ENCODE measurements around the gene NUP188. TPM values are rescaled to one million over a fixed set of nuclear protein-coding genes. Genes with fewer than 3 reads are reported as not detected.

The NUP188 gene
- total and polyA plus RNA-seq, 2 of the 4 experiments (the other 2 are of a cell fraction), result 53.0 to 59.1 TPM

DNA sequence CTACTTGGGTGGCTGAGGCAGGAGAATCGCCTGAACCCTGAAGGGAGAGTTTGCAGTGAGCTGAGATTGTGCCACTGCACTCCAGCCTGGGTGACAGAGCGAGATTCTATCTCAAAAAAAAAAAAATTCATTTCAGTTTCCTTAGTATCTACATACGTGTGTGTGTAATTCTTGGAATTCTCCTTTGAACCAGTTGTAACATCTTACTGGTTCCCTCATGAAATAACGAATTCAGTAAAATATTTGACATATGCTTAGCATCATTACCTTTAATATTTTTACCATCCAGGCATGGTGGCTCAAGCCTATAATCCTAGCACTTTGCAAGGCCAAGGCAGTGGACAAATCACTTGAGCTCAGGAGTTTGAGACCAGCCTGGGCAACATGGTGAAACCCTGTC is 17.9 kb upstream of the NUP188 start:
- Histone ChIP-seq H3K14ac (replicated peaks; ENCODE audit: low read depth, low read length) (no peak overlapping the region), H4K20me1 (ENCODE audit: insufficient read depth, low read length) (no peaks in the 10 kb centered on the region), H3K4me3 (ENCODE audit: insufficient read depth, low read depth, low read length) (no peak overlapping the region), H2AFZ (replicated peaks; ENCODE audit: low read length, poor library complexity) (no peak overlapping the region), H2BK5ac (ENCODE audit: low read depth, low read length, poor library complexity, severe bottlenecking) (no peak overlapping the region), H4K91ac (ENCODE audit: insufficient read depth, low read depth, low read length) (no peak overlapping the region), H3K79me1 (ENCODE audit: low read depth in 1 of 2, low read length in 2 of 2) (no peaks in the 10 kb centered on the region), H4K8ac (ENCODE audit: low read depth in 2 of 2, low read length in 2 of 2) (no peak overlapping the region), H3K9me1 (ENCODE audit: insufficient read depth, low read length) (no peaks in the 10 kb centered on the region), H3K4ac (ENCODE audit: low read depth, low read length) (no peak overlapping the region), H4K5ac (ENCODE audit: low read depth, low read length) (no peak overlapping the region), H3K27me3 (ENCODE audit: control insufficient read depth, insufficient read depth, low read length) (no peaks in the 10 kb centered on the region), H3K4me1 (ENCODE audit: control insufficient read depth, insufficient read depth, low read length) (no peaks in the 10 kb centered on the region), H2BK15ac (ENCODE audit: low read depth, low read length) (no peak overlapping the region), H3K36me3 (ENCODE audit: control insufficient read depth, insufficient read depth, low read length) (no peaks in the 10 kb centered on the region), H3K9me3 (ENCODE audit: control insufficient read depth, insufficient read depth, low read length) (no peaks in the 10 kb centered on the region), H3K9ac (ENCODE audit: low read depth, low read length) (no peak overlapping the region), H3K4me2 (ENCODE audit: low read depth, low read length) (no peak overlapping the region), H2AK5ac (ENCODE audit: low read depth, low read length) (no peak overlapping the region), H2BK120ac (ENCODE audit: low read depth, low read length) (no peak overlapping the region), H3K56ac (ENCODE audit: extremely low read depth, insufficient read depth, low read length) (no peak overlapping the region), H3K27ac (ENCODE audit: insufficient read depth, low read length) (no peak overlapping the region), H2AK9ac (replicated peaks; ENCODE audit: low read depth, low read length, poor library complexity) (no peak overlapping the region), H3K18ac (ENCODE audit: low read depth, low read length) (no peak overlapping the region), H2BK20ac (ENCODE audit: low read depth, low read length) (no peak overlapping the region), H3K23ac (ENCODE audit: low read depth, low read length) (no peak overlapping the region)
- dilution Hi-C loops (cut with HindIII; ENCODE audit: low sequenced_read_pairs, unreplicated experiment), result no loop called here
- no TSS peak for BruUV-seq (replicated peaks)
- intact Hi-C loops (cut with micrococcal nuclease), result loop anchor here (2.0 kb wide), 1 partner anchor 295 kb away; no protein-coding TSS in a partner anchor
- CTCF ChIA-PET, result interaction anchor here (1.5 to 2.0 kb wide), 2 partner anchors 10 to 66 kb away, joined by 6 to 8 read pairs; no protein-coding TSS in a partner anchor
- WGBS, 2 experiments (ENCODE audit: extremely low coverage in 2 of 2, insufficient read length in 1 of 2), result 71% methylated on average over 1 of the region's 4 CpGs; no CpG with 5 or more reads in 1 of the 2 experiments
- ATAC-seq (ENCODE audit: low read depth) (no peak), DNase-seq (no peak)
- no peak for TF ChIP-seq BHLHE40 (IDR thresholded peaks at IDR 0.05; ENCODE audit: low read depth, low read length)
- TF ChIP-seq MAFK (IDR thresholded peaks at IDR 0.05; ENCODE audit: low read depth, low read length), result no peak
- TF ChIP-seq RCOR1 (IDR thresholded peaks at IDR 0.05; ENCODE audit: insufficient replicate concordance, low read length), result no peak
- no peak for TF ChIP-seq MAZ (IDR thresholded peaks at IDR 0.05; ENCODE audit: borderline replicate concordance, low read depth, low read length)
- TF ChIP-seq, protein P1, sequence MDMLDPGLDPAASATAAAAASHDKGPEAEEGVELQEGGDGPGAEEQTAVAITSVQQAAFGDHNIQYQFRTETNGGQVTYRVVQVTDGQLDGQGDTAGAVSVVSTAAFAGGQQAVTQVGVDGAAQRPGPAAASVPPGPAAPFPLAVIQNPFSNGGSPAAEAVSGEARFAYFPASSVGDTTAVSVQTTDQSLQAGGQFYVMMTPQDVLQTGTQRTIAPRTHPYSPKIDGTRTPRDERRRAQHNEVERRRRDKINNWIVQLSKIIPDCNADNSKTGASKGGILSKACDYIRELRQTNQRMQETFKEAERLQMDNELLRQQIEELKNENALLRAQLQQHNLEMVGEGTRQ (IDR thresholded peaks at IDR 0.05; ENCODE audit: low read depth, low read length), result no peak
- TF ChIP-seq FOS (IDR thresholded peaks at IDR 0.05; ENCODE audit: low read depth, low read length), result no peak
- TF ChIP-seq, protein P2, sequence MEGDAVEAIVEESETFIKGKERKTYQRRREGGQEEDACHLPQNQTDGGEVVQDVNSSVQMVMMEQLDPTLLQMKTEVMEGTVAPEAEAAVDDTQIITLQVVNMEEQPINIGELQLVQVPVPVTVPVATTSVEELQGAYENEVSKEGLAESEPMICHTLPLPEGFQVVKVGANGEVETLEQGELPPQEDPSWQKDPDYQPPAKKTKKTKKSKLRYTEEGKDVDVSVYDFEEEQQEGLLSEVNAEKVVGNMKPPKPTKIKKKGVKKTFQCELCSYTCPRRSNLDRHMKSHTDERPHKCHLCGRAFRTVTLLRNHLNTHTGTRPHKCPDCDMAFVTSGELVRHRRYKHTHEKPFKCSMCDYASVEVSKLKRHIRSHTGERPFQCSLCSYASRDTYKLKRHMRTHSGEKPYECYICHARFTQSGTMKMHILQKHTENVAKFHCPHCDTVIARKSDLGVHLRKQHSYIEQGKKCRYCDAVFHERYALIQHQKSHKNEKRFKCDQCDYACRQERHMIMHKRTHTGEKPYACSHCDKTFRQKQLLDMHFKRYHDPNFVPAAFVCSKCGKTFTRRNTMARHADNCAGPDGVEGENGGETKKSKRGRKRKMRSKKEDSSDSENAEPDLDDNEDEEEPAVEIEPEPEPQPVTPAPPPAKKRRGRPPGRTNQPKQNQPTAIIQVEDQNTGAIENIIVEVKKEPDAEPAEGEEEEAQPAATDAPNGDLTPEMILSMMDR (conservative IDR thresholded peaks at IDR 0.05; ENCODE audit: low read depth, low read length), result no peak
- TF ChIP-seq, protein P3, sequence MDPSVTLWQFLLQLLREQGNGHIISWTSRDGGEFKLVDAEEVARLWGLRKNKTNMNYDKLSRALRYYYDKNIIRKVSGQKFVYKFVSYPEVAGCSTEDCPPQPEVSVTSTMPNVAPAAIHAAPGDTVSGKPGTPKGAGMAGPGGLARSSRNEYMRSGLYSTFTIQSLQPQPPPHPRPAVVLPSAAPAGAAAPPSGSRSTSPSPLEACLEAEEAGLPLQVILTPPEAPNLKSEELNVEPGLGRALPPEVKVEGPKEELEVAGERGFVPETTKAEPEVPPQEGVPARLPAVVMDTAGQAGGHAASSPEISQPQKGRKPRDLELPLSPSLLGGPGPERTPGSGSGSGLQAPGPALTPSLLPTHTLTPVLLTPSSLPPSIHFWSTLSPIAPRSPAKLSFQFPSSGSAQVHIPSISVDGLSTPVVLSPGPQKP (IDR thresholded peaks at IDR 0.05; ENCODE audit: borderline replicate concordance, low read depth, low read length), result no peak
- TF ChIP-seq MXI1 (IDR thresholded peaks at IDR 0.05; ENCODE audit: borderline replicate concordance, low read depth, low read length), result no peak
- no peak for TF ChIP-seq RAD21 (IDR thresholded peaks at IDR 0.05; ENCODE audit: low read length)
- TF ChIP-seq CEBPB (IDR thresholded peaks at IDR 0.05; ENCODE audit: low read depth, low read length), result no peak
- TF ChIP-seq SMC3 (IDR thresholded peaks at IDR 0.05; ENCODE audit: low read depth, low read length), result no peak
- no peak for TF ChIP-seq POLR2A (IDR thresholded peaks at IDR 0.05; ENCODE audit: low read depth, low read length)
- no peak for TF ChIP-seq NFE2L2 (IDR thresholded peaks at IDR 0.05; ENCODE audit: low read depth, low read length)
- POLR2A ChIA-PET (ENCODE audit: unreplicated experiment), result interaction anchor here (0.6 kb wide), 1 partner anchor 30 kb away, joined by 4 read pairs; no protein-coding TSS in a partner anchor
- in situ Hi-C loops (cut with MboI; ENCODE audit: low sequenced_read_pairs), result loop anchor here (5.0 kb wide), 1 partner anchor 62 kb away; no protein-coding TSS in a partner anchor
